ENCODE data around the gene GSTT2B.
"Not testable (repeated sequence)": the region's sequence is repeated elsewhere in the genome, so short reads cannot be mapped to it uniquely, and the experiment has no call there.

GSTT2B gene

GRCh38 chr22:23984430-23984829 is 23.4 kb upstream of the GSTT2B start:
- DNase-seq (ENCODE audit: low read depth) = no peak

DNA sequence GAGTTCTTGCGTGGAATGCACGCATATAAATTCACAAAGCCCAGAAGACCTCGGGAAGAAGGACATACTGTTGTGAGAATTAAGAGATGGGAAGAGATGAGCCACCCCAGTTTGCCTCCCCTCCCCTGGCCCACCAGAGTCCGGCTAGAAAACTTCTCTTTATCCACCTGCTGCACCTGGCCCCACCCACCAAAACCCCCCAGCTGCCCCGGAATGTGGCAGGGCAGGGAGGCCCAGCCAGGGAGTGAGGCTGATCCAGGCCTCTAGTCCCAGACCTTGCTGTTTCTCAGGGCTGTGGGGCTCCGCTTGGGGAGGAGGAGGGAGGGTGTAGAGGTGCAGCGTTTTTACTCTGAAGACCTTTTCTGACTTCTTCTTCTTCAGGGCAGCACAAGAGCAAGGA is 19.6 kb upstream of the GSTT2B start:
- not testable (repeated sequence) for DNase-seq (ENCODE audit: low read depth)

DNA sequence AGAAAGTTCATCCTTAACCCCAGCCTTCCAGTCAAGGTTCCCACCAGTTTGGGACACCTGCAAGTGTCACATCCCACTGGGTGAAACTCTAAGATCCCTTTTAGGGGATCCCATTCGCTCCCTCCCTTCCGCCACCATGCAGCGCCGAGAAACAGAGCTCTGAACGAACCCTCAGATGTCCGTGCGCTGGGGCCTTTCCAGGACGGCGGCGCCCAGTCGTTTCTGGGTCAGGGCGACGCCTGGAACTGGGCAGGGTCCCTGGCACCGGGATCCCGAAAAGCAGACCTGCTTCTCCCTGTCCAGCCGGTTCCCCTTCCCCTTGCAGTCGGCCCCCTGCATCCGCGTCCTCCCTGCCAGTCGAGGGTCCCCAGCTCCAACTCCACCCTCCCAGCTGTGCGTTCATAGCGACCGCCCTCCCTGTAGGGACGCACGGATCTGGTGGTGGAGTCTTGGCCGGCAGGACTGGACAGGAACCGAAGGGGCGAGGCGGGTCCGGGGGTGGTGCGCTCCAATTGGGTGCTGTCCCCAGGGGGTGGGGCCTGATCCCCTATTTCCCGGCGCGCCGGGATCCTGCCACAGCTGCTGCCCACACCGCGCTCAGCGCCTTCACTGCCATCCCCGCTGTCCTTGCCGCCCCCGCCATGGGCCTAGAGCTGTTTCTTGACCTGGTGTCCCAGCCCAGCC is 18.7 kb upstream of the GSTT2B start, which contains the start of gene GSTT2:
GSTT2 (plus strand) TSS at position 578 of the 684 bp plus-strand sequence.
- not testable (repeated sequence) for DNase-seq (ENCODE audit: low read depth)

GRCh38 chr22:23977304-23977703 is 16.3 kb upstream of the GSTT2B start:
- DNase-seq (ENCODE audit: low read depth) = not testable (repeated sequence)

DNA sequence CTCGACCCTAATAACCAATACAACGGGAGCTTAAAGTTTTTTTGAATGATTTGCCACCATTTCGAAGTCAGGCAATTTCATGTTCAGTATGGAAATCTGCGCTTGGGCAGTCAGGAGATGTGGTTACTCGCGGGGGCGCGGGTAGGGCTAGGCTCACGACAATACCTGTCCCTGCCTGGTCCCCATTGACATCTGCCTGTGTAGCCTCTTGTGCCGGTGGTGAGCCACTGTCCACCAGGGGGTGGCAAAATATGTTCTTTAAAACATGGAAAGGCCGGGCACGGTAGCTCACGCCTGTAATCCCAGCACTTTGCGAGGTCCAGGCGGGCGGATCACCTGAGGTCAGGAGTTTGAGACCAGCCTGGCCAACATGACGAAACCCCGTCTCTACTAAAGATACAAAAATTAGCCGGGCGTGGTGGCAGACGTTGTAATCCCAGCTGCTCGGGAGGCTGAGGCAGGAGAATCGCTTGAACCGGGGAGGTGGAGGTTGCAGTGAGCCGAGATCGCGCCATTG is 13.9 kb upstream of the GSTT2B start:
- not testable (repeated sequence) for DNase-seq (ENCODE audit: low read depth)

- DNase-seq (ENCODE audit: low read depth) = not testable (repeated sequence)
These were observed 13.3 kb upstream of the GSTT2B start, which contains the start of gene DDT for GRCh38 chr22:23974345-23974744. Gene DDT, minus strand, starts transcription at chr22:23974441. Its CDS starts 27 bp downstream, at chr22:23974414.

- not testable (repeated sequence) for DNase-seq (ENCODE audit: low read depth)
These were observed 10.9 kb upstream of the GSTT2B start for GRCh38 chr22:23971927-23972326.

DNA sequence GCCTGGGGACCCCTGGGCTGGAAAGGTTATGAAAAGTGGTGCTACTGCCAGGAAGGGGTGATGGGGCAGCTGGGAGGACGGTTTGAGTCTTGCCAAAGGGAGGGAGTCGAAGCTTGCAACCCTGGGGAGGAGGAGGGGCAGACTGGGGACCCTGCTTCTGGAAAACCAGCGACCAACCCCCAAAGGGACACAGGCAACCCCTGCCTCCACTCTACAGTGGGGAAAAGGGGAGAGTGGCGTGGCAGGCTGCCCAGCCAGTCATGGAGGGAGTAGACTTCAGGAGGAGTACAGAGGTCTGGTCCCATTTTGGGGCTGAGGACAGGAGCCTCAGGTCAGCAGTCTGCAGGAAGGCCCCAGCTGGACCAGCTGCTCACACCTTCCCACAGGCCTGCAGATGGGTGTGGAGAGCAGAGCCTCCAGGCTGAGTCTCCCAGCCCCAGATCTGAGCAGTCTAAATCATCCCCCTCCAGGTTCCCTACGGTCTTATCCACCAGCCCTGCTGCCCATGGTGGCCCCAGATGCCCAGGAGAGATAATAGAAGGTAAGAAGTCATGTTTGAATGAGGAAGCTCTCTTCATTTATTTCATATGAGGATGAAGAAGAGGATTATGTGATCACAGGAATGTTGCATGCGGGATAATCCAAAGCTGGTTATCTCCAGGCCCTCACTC is 10.0 kb upstream of the GSTT2B start:
- no peak for DNase-seq (ENCODE audit: low read depth)

- no peak for DNase-seq (ENCODE audit: low read depth)
These were observed 9.2 kb upstream of the GSTT2B start for GRCh38 chr22:23970201-23970641.

DNA sequence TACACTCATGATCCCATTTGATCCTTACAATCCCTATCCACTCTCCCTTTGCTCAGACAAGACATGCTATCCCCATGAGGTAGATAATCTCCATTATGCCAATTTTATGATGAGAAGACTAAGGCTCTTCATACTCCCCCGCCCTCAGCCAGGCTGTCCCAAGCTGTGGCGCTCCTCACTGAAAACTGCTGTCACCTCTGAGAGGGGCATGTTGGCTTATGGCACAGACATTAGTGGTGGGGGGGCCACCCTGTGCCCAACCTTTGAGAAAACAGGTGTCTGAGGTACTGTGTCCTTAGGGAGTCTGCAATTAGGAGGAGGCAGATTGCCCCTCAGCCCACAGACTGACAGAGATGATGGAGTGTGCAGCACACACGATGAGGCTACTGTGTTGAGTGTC is 8.1 kb upstream of the GSTT2B start:
- DNase-seq (ENCODE audit: low read depth) = no peak

GRCh38 chr22:23966568-23966967 is 5.6 kb upstream of the GSTT2B start, which contains the start of gene DDTL:
Gene DDTL, plus strand, starts transcription at chr22:23966888. Its CDS starts 27 bp downstream, at chr22:23966915.
- not testable (repeated sequence) for DNase-seq (ENCODE audit: low read depth)

GRCh38 chr22:23966094-23966493 is 5.1 kb upstream of the GSTT2B start:
- not testable (repeated sequence) for DNase-seq (ENCODE audit: low read depth)

DNA sequence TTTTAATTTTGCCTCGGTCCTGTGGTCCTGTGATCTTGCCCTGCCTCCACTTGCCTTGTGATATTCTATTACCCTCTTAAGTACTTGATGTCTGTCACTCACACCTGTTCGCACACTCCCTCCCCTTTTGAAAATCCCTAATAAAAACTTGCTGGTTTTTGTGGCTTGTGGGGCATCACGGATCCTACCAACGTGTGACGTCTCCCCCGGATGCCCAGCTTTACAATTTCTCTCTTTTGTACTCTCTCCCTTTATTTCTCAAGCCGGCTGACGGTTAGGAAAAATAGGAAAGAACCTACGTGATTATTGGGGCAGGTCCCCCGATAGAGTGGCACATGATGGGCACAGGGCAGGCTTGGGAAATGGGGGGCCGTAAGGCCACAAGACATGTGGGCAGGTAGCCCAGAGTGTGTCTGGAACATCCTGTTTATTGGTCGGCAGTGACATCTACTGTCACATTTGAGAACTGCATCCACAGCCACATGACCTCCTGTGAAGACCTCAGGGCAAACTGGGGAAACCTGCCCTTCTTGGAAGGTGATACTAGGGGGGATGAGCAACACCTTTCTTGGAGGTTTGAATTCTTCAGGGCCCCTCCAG is 4.6 kb downstream of the GSTT2B start:
- peak; percentile 74 for DNase-seq (ENCODE audit: low read depth)

GRCh38 chr22:23955886-23956285 is 5.1 kb downstream of the GSTT2B start:
- not testable (repeated sequence) for DNase-seq (ENCODE audit: low read depth)

DNA sequence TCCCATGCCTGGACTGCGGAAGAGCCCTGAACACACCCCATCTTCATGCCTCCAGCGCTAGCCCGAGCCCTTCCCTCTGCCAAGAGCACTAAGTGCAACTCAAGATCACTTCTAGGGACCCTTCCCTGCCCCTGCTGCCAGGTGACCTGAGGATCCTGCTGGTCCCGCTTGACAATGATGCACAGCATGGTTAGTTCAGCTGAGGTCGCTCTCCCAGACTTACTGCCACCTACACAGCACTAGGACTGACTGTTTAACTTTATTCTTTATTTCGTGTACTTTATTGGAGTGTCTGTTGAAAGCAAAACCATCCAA is 6.0 kb downstream of the GSTT2B start:
- not testable (repeated sequence) for DNase-seq (ENCODE audit: low read depth)

DNA sequence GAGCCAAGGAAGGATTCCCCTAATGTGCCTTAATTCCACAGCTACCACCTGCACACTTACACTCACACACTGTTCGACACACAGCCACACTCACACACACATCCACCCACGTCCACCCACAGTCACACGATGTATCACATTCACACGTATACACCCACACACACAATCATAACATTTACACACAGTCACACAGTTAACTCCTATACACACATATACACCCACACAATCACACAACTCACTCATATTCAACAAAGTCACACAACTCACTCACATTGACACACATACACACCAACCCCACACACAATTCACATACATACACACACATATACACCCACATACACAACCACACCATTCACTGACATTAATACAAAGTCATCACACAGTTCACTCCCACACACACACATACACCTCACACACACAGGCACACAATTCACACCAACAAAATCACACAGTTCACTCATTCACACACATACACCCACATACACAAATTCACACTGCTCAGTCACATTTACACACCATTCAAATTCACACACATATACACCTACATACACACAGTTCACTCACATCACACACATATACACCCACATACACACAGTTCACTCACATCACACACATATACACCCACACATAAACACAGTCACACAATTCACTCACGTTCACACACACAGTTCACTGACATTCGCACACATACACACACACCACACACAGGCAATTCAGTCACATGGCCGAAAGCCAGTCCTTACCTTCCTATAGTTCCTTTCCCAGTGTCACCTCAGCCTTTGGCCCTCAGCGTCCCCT is 6.6 kb downstream of the GSTT2B start:
- not testable (repeated sequence) for DNase-seq (ENCODE audit: low read depth)

GRCh38 chr22:23953485-23953884 is 7.5 kb downstream of the GSTT2B start:
- DNase-seq (ENCODE audit: low read depth) = not testable (repeated sequence)

- DNase-seq (ENCODE audit: low read depth) = not testable (repeated sequence)
These were observed 8.1 kb downstream of the GSTT2B start for GRCh38 chr22:23952794-23953405.

DNA sequence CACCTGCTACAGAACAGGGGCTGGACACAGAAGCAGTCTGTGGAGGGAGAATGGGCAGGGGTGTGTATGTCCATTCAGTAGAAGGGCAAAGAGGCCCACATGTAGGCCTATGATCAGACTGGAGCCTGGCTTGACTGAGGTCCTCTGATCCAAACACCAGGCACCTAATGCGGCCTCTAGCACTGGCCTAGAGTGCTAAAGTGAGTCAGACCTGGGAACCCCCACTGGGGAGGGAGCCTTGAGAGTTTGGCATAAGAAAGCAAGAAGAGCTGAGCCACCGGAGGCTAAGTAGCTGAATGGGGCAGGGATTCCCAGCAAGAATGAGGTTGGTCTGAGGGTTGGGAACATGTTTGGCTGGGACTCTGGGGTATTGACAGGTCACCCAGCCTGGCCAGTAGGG is 9.6 kb downstream of the GSTT2B start:
- DNase-seq (ENCODE audit: low read depth) = not testable (repeated sequence)

GRCh38 chr22:23949764-23950163 is 11.2 kb downstream of the GSTT2B start:
- not testable (repeated sequence) for DNase-seq (ENCODE audit: low read depth)

- not testable (repeated sequence) for DNase-seq (ENCODE audit: low read depth)
These were observed 13.6 kb downstream of the GSTT2B start for GRCh38 chr22:23947391-23947790.
